ENCODE measurements around the gene ZNF197.
"Not testable (repeated sequence)": the region's sequence is repeated elsewhere in the genome, so short reads cannot be mapped to it uniquely, and the experiment has no call there.

Gene ZNF197

DNA sequence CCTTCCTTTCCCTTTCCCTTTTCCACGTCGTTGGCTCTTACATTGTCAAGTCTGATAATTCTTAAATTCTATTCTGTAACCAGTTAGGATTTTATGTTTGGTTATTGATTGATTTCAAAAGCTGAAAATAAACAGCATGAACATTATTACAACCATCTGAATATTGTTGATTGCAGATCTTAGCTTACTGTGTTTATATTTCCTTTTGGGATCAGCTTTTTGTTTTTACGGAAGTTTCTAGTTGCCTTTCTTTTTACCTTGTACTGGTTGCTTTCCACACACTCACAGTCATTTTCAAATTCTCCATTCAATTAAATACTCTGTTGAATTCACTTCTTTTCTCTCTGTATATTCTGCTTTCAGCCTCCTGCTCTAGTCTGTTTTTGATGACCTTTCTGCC lies 40.3 kb downstream of the ZNF197 start:
- DNase-seq: no peak

DNA sequence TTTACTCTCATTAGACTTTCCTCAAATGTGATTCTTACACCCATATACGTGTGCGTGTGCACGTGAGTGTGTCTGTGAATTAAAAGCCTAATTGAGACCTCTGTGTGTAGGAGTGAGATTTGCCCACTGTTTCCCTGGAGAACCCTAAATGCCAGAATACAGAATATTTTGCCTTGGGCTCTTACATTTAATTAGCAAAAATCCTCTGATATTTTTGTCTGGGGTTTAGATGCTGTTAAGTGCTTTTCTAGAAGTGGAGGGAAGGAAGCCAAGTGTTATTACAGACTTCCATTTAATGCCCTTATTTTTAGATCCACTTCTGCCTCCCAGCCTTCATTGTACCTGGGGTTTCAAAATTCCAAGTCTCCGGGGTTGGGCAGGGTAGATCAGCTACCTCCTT lies 41.5 kb downstream of the ZNF197 start:
- no peak for DNase-seq

DNA sequence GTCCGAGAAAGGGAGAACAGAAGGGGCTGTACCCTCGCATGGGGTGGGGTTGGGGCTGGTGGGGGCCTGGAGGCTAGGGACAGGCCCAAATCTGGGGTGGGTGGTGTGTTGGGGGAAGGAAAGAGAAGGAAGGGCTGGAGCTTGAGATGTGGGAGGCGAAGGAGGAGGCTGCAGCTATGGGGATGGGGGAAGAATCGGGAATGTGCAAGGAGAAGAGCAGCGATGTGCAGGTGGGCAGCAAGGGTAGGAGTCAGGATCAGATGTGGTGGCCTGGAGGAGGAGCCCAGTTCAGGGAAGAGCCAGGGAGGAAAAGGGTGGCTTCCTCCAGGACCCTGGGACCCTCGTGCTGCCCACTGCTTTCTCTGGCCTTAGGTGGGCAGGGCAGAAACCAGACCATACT lies 44.9 kb downstream of the ZNF197 start:
- DNase-seq: no peak

DNA sequence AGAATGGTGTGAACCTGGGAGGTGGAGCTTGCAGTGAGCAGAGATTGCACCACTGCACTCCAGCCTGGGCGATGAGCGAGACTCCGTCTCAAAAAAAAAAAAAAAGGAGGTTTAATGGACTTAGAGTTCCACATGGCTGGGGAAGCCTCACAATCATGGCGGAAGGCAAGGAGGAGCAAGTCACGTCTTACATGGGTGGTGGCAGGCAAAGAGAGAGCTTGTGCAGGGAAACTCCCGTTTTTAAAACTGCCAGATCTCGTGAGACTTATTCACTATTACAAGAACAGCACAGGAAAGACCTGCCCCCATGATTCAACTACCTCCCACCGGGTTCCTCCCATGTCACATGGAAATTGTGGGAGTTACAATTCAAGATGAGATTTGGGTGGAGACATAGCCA lies 48.6 kb downstream of the ZNF197 start:
- DNase-seq: not testable (repeated sequence)

DNA sequence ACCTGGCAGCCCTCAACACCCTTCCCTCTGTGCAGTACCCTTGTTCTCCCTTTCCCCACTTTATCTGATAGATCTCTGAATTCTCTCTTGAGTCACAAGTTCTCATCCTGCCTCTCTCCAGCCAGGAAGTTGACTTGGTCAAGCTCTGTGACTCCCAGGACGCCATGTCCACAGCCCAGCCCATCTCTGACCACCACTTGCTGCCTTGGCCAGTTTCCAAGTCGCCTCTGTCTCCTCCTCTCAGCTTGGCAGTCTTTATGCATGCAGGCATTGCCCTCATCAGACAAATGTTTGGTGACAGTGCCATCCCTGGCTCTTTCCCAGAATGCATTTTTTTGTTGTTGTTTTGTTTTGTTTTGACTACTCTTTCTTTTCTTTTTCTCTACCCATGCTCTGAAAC lies 49.4 kb downstream of the ZNF197 start:
- DNase-seq: no peak

DNA sequence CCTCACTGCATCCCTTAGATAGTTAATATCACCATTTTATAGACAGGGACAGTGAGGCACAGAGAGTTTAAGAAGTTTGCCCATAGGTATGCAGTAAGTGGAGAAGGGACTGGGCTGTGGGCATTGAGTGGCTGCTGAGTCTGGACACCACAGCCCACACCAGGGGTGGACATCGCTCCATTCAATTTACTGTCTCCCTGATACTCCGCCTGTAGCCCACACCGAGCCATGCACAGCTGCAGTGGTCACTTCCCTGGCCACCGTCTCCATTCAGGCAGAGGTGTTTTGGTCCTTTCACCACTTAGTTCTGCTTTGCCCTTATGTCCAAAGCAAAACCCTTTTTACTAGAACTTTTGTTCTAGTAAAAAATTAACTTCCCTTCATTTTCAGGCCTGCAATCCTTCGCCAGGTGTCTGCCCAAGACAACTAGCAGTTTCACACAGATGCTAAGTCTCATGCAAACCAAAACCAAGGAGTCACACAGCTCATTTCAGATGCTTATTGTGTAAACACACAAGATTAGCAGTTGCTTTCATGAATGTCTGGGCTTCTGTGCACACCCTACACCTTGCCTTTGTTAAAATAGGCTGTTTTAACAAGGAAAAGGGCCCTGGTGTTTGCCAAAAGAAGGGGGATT lies 53.8 kb downstream of the ZNF197 start:
- no peak for DNase-seq

DNA sequence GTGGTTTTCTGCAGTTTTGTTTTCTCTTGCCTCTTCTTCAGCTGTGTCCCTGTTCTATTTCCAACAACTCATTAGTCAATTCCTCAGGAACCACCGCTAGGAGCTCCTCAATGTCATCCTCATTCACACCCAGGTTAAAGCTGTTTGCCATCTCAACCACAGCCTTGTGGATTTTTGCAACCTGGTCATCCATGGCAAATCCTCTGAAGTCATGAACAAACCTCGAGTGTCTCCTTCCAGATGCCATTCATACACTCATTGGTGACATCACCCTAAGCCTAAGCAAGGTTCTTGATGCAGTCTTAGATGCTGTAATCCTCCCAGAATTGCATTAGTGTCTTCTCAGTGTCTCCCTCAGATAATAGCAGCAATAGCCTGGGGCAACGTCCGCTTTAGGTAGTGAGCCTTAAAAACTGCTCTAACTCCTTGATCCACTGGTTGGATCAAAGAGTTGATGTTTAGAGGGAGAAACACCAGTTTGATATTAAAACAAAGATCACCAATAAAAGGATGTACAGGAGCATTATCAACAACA lies 56.2 kb downstream of the ZNF197 start:
- DNase-seq: no peak

DNA sequence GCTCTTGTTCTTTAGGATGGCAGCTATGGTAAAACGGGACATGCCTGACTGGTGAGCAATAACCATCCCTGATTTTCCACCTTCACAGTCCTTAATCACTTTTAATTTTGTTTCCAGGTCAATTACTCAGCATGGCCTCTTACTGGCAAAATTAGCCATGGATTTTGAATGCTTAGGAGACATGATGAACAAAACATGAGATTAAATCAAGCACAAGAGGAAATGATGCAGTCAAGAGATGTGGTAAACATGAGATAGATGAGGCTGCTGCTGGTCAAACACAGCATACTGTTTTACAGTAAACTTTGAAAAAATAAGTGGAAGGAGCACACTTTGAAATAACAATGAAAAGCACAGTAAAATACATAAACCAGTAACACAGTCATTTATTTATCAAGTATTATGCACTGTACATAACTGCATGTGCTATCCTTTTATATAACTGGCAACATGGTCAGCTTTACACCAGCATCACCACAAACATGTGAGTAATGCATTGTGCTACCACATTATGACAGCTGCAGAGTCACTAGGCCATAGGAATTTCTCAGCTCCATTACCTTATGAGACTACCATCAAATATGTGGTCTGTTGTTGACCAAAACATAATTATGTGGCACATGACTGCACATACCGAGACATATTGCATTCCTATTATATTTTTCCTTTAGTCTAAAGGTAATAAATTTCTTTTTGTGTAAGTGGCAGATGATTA lies 57.5 kb downstream of the ZNF197 start:
- no peak for DNase-seq

DNA sequence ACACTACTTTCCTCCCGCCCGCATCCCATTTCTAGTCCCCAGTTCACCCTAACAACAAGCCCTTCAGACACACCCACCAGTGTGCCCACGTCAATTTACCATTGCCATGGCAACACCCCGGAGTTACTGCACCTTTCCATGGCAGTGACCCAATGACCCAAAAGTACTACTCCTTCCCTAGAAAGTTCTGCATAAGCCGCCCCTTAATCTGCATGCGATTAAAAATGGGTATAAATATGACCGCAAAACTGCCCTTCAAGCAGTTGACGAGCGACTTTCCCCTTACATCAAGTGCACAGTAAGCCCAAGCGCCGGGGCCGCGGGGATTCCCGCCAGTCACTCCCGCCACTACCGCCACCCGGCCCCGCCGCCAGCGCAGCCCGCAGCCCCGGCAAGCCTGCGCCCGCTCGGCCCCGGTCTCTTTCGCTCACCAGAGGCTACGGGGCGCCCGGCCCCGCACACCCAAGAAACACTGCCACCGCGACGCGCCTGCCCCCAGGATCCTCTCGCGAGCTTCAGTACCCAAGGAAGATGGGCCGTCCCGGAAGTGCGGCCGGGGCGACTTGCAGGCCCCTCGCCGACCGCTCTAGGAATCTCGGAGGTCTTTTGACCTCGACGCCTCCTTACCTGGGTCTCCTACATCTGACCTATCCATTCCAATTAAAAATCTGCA lies 60.4 kb downstream of the ZNF197 start:
- DNase-seq: peak; percentile 71

DNA sequence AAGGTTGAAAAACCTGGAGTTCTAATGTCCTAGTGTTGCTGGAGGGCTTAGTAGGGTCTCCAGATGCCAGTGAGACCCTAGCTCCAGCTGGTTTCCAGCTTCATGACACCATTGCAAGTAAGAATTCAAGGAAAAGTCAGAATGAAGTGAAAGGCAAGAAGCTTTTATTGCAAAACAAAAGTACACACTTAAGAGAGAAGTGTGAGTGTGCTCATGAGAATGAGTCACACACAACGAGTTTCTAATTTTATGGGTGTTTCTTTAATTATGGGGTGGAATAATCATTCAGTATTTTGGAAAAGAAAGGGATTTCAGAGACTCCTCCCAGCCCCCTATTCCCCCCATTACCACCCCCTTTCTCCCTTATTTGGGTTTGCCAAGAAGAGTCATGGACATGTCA lies 63.1 kb downstream of the ZNF197 start:
- DNase-seq: no peak
